NCI-H187 treated with DMSO at 0.1 percent for 48 hours (cell line): ENCODE results near the gene UBE2G2.

Experiments
- DNase-seq: peaks from one replicate; lab custom pipeline; 2025; lab: John Stamatoyannopoulos, UW

UBE2G2 gene

GRCh38 chr21:44724926-44725325 is 76.7 kb downstream of the UBE2G2 start:
- DNase-seq: no peak

- DNase-seq: no peak
These were observed 77.4 kb downstream of the UBE2G2 start for GRCh38 chr21:44724196-44724595.

GRCh38 chr21:44723177-44724131 is 78.2 kb downstream of the UBE2G2 start:
- DNase-seq: no peak

- DNase-seq: no peak
These were observed 78.9 kb downstream of the UBE2G2 start for GRCh38 chr21:44722731-44723130.

- DNase-seq: no peak
These were observed 81.5 kb downstream of the UBE2G2 start for GRCh38 chr21:44720170-44720569.
